Measurements from ENCODE around the gene LONP1.

Gene LONP1

DNA sequence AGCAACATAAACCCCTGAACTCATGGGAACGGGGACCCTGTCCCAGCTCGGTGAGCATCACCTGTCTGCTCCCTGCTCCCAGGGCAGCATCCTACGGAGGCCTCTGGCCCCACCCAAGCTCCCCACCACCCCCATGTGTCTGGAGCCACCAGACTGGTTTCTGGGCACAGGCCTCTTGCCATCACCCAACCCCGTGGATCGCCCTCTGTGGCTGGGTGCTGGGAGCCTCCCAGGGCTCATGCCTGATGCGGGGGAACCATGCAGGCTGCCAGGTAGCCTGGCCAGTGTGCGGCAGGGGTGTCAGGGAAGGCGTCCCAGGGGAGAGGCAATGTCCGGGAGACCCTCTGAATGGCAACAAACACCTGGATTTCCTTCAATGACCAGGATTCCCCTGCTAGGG lies 42.4 kb downstream of the LONP1 start:
- no peak for DNase-seq

DNA sequence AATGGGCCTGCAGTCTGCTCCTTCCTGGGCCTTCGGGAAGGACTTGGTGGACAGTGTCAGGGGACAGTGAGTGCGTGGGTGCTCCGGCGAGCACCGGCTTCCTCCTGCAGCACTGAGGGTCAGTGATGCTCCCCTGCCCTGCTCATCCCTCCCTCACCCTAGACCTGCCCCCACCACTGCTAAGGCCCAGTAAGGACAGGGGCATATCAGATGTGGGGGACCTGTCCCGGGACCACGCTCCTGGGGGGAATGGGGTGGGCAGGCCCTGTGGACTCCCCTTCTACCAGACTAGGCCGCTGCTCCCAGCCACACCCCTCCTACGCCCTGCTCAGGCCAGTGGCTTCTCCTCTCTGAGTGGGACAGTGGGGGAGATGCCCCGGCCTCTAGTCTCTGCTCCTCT lies 42.8 kb downstream of the LONP1 start:
- DNase-seq: no peak

DNA sequence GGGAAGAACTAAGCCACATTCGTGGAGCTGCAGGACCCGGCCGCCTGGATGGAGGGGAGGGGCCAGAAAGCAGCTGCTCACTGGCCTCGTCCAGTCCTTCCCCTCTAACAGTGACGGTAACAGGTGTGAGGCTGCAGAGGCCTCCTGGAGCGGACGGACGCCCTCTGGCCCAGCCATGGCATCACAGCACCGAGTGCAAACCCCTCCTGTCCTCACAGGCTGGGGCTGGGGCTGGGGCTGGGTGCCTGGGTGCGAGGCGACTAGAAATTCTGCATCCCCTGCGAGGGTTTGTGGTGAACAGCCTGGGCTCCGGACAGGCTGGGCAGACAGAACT lies 43.2 kb downstream of the LONP1 start:
- DNase-seq: no peak

DNA sequence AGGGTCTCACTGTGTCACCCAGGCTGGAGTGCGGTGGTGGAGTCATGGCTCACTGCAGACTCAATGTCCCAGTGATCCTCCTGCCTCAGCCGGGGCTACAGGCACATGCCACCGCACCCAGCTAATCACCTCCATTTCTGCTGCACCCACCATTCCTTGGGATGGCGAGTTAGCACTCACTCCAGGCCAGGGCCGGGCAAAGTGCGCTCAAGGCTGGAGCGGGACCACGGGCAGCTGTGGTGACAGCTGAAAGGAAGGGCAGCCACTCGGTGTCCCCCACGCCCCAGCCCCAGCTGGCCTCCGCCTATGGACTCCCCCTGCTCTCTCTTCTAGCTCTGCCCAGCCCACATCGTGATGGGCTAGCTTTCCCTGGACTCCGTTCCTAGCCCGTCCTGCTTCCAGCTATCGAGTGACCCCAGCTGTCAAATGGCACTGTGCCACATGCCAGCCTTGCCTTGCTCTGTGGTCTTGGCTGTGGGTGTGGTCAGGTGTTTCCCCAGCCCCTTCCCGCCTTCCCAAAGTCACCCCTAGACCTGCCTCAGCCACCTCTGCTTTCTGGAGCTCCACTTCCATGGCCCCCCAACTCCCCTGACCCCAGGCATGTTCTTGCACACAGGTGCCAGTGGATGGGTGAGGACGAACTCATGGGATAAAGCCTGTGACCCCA lies 43.7 kb downstream of the LONP1 start:
- no peak for DNase-seq

DNA sequence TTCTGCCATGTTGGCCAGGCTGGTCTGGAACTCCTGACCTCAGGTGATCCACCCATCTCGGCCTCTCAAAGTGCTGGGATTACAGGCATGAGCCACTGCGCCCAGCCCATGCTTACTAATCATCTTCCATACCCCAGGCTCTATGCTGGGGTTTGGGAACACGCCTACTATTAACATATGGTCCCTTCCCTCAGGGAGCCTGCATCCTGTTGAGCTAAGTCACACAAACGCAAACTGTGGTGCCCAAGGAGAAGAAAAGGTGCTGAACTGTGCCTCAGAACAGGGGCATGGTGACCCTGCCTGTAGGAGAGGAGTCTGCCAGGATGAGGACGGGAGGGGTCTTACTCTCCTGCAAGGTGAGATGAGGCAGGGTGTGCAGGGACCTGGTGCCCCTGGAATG lies 45.2 kb downstream of the LONP1 start:
- no peak for DNase-seq

DNA sequence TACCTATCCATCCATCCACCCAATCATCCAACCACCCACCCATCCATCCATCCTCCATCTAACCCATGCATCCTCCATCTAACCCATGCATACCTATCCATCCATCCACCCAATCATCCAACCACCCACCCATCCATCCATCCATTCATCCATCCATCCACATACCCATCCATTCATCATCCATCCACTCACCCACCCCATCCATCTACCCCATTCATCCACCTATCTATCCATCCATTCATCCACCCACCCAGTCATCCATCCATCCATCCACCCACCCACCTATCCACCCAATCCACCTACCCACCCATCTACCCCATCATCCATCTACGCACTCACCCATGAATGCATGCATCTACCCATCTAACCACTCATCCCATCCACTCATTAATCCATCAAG lies 46.2 kb downstream of the LONP1 start:
- DNase-seq: no peak

DNA sequence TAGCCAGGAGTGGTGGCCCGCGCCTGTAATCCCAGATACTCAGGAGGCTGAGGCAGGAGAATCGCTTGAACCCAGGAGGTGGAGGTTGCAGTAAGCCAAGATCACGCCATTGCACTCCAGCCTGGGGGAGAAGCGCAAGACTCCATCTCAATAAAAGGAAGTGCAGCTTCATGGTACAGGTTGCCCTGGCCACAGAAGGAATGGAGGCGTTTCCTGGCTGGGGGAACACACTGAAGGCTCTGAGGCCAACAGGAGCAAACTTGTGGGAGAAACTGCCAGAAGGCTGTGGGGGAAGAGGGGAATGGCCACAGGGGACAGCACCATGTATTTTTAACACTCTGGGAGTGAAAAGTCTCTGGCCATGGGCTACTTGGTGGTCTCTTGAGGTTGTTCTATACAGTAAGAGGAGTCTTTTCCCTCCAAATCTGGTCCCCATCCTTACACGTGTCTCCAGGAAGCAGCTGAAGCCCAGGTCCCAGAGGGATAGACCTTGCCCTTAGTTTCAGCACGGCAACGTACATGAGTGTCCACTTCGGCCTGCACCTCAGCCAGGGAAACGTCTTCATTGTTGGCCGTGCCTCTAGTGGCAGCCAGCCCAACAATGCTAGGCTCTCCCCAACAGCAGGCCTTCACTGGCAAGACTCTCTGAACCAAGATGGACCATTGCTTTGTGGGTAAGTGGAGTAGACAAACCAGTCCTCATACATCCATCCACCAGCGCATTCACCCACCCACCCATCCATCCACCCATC lies 47.1 kb downstream of the LONP1 start:
- DNase-seq: no peak

DNA sequence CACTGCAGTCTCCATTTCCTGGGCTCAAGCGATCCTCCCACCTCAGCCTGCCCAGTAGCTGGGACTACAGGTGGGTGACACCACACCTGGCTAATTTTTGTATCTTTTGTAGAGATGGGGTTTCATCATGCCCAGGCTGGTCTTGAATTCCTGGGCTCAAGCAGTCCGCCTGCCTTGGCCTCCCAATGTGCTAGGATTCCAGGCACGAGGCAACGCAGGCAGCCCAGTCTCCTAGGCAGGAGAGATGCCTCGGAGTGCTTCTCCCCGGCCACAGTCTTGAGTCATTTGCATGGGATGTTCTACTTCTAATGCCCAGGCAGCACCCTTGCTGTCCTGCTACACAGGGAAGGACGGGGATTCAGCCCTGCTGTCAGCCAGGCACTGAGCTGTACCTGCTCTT lies 48.3 kb downstream of the LONP1 start:
- no peak for DNase-seq

DNA sequence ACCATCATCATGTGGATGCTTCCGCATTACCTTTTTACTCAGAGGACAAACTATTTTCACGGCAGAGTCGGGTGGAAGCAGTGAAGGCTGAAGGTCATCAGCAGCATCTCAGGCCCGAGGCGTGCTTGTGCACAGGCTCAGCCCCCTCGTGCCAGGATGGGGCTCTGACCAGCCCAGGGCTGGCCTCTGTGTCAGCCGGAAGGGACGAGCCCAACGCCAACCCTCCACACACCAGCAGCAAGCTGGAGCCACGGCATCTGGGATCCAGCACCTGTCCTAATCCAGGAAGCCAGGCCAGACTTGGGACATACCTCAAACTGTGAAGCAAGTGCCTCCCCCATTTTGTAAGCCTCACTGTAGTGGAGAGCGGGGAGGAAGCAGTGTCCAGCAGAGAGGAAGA lies 50.7 kb downstream of the LONP1 start:
- DNase-seq: no peak

DNA sequence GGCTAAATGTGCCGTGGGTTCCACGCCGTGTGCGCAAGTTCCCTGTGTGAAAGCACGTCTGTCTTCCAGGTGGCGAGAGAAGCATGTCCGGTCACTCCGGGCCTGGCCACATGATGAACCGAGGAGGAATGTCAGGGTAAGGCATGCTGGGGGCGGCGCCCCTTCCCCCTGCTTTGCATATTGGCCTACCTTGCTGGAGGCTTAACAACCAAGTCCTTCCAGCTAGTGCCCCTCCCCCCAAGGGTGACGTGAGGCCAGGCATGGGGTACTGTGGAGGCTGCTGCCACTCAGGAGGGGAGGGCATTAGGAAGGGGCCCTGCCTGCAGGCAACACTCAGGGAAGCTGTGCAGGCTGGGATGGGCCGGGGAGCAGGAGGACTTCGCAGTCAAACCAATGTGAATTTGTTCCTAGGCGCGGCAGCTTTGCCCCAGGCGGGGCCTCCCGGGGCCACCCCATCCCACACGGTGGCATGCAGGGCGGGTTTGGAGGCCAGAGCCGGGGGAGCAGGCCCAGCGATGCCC lies 52.1 kb downstream of the LONP1 start:
- DNase-seq: no peak

DNA sequence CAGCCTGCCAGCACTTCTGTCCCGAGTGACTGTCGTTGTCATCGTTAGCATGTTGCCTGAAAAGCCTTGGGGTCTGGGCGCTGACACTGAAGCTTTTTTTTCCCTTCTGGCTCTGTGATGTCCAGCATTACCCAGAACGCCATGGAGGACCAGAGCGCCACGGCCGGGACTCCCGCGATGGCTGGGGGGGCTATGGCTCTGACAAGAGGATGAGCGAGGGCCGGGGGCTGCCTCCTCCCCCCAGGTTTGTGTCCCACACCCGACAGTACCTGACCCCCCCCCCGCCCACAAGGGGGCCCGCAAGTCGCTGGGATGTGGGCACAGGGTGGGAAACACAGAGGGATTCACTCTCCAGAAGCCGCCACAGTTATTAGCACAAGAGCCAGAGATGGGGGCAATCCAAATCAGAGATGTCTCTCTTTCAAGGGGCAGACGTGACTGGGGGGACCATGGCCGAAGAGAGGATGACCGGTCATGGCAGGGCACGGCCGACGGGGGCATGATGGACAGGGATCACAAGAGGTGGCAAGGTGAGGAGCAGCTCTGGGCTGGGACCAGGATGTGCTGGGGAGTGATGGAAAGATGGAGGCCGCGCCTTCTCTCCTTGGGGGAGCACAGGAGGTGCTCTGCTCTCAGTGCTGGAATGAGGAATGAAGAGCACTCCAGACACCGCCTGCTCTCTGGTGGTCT lies 52.9 kb downstream of the LONP1 start:
- no peak for DNase-seq

DNA sequence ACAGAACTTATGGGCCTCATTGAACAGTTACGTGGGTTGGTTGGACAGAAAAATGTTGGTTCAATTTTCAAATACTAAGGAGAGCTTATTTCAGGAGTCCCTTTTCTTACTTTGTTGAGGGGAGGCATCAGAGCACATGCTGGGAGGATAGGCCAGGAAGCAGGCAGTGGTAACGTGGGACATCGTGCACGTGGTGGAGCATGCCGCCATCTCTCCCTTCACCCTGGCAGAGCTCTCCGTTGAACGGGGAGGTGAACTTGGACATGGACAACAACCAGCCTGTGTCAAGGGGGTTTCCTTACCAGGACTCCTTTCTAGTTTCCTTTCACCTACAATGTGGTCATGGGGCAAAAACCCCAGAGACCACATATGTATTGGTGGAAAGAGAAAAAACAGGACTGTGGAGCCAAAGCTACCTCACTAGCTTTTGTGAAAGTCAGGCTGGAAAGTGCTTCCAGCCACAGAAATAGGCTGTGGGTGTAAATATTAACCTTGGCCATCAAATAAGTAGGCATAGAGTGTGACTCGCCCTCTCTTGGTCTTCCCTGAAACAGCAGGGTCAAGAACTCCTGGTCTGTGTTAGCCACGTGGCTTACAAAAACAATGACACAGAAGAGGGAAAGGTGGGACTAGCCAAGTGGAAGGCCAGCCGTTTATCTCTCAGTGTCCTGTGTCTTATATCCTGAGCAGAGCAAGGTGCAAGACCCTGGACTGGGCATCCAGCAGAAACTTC lies 54.0 kb downstream of the LONP1 start:
- DNase-seq: no peak

DNA sequence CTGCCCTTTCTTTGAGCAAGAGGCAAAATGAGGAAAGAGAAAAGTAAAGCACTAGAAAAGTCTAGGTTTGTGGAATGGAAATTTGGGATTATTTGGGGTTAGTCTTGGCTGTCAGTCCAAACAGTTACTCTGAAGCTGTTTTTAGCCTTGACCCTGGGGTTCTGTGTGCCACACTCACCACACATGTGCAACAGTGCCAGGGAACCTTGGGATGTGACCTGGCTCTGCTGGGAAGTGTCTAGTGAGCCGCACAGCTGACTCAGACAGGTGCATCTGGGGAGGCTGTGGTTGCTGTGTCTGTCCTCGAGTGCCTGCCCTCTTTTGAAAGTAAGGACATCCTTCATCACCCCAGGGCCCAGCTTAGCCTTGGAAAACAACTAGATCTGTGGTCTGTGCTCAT lies 55.4 kb downstream of the LONP1 start:
- no peak for DNase-seq

DNA sequence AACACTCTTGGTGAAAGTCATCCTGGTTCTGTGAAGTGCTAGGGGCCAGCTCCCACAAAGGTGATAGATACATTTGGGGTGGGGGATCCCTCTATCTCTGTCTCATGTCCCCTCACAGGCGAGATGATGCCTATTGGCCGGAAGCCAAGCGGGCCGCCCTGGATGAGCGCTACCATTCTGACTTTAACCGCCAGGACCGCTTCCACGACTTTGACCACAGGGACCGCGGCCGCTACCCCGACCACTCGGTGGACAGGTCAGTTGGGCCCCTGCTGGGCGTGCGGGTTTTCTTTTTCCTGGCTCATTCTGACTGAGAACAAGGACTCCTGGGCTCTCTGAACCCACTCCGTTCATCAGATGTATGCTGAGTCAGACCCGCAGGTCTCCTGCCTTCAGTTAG lies 56.0 kb downstream of the LONP1 start:
- no peak for DNase-seq

DNA sequence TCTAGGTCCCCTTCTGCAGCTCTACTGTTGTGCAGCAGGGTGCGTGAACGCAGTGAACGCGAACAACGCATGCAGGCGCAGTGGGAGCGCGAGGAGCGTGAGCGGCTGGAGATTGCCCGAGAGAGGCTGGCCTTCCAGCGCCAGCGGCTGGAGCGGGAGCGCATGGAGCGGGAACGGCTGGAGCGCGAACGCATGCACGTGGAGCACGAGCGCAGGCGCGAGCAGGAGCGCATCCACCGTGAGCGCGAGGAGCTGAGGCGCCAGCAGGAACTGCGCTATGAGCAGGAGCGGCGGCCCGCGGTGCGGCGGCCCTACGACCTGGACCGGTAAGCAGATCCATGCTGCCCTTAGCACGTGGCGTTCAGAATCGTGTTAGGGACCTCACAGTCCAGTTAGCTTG lies 58.5 kb downstream of the LONP1 start:
- DNase-seq: no peak

DNA sequence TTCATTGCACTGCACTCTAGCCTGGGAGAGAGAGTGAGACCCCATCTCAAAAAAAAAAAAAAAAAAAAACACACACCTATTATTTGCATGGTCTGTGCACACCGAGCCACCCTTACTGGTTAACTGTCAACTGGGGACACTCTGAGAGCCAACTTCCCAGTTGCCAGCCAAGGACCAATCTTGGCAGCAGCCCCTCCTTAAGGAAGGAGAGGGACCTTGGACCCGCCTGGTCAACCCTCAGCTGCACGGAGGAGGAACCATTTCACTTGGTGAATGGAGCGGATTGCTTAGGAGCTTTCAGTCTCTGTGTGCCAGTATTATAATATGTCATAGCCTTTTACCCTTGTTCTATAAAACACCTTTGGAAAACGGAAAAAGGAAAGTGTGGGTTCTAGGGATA lies 64.5 kb downstream of the LONP1 start:
- DNase-seq: no peak

DNA sequence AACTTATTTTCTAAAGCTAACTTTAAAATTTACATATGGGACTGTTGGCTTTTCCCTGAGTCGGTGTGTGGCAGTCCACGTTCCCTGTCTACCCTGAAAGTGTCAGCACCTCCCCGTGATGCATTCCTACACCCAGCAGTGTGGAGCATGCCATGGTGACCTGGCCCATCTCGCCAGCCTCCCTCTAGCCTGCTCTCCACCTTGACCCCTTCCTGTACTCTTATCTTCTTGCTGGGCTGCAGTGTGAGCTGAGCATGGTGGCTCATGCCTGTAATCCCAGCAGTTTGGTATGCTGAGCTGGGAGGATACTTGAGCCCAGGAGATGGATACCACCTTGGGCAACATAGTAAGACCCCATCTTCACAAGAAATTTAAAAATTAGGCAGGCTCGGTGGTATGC lies 65.0 kb downstream of the LONP1 start:
- DNase-seq: no peak

DNA sequence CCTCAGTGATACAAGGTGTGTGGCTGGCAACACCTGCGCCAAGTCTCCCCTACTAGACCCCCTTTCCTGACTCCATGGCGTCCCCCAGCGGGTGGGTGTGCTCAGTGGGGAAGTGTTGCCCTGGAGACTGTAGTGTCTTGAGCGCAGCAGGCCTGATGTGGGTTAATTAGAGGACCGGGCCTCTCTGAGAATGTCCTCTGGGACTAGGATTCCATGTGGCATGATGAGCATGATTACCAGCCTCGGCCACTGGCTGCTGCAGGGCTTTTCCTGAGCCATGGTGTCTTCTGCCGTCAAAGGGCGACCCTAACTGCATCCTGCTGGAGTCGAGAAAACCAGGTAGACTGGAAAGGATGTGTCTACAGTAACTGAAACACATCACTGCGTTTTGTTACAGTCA lies 67.7 kb downstream of the LONP1 start:
- DNase-seq: no peak

DNA sequence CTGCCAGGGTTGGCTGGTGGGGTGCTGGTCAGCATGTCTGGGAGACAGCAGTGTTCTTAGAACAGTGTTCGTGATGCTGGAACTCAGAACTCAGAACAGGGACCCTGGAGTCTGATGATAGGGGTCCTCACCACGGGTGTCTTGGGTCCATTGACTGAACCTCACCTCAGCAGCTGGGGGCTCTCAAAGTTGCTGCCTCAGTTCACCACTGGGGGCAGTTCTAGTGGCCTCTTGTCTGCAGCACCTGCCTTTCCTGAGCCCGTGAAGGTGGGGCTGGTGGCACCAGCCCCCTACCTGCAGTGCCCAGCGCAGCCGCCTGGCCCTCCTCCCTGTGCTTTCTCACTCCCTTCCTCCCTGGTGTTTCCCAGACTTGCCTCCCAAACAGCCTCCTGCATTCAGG lies 68.6 kb downstream of the LONP1 start:
- DNase-seq: no peak

DNA sequence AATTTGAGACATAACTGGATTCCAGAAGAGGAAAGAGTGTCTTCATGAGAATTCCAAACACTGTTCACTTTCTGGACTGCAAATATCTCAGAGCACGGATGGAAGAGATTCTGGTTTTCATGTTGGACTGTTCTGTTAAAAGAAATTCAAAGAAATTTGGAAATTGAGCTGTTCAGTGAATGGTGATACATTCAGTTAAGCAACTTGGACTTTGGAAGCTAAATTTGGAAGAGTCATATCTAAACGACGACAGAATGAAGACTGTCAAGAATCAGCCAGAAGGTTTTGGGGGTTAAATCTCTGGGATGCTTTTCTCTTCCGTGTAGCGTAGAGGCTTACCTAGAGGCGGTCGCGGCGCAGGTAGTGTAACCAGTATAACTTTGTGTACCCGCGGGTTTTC lies 71.5 kb downstream of the LONP1 start:
- no peak for DNase-seq

DNA sequence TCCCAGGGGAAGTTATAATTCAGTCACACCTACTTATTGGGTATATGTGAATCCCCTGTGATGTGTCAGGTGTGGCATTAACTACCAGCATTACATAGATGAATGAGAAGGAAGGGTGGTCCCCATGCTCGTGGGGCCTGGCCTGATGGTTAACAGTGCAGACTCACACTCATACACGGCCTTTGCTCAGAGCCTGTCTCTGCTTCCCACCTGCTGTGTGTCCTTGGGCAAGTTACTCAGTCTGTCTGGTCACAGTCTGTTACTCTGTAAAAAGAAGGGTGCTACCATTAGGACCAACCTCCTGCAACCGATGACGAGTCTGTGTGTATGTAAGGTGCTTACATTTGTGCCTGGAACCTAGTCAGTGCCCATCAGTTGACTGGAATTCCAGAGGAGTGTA lies 73.2 kb downstream of the LONP1 start:
- no peak for DNase-seq

DNA sequence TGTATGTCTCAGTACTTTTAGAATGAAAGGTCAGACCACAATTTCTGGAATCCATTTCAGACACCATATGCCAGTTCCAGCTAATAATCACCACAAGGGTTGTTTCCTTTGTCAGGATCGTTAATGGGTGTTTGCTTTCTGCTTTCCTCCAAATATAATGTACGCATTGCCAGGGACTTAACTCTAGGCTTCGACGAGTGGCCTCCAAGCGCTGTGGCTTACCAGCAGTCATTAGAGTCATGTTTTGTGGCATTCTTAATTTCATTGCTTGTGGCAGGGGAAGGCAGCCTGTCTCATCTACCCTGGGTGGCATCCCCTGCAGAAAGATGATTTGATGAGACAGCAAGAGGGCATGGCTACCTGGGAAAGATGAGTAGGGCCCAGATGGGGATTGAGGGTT lies 74.5 kb downstream of the LONP1 start:
- DNase-seq: no peak

DNA sequence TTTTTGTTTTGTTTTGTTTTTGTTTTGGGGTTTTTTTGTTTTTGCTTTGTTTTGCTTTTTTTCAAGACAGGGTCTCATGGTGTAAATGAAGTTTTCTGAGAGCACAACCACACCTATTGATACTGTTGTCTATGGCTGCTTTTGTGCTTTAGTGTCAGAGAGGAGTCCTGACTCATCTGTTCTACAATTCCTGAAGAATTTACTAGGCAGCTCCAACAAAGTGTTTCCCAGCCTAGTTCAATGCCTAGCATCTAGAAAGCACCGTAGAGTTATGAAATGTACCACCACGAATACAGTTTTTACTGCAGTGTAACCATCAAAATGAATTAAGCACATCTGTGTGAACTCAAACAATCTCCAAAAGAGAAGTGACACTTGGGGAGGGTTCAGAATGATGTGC lies 75.9 kb downstream of the LONP1 start:
- DNase-seq: no peak

DNA sequence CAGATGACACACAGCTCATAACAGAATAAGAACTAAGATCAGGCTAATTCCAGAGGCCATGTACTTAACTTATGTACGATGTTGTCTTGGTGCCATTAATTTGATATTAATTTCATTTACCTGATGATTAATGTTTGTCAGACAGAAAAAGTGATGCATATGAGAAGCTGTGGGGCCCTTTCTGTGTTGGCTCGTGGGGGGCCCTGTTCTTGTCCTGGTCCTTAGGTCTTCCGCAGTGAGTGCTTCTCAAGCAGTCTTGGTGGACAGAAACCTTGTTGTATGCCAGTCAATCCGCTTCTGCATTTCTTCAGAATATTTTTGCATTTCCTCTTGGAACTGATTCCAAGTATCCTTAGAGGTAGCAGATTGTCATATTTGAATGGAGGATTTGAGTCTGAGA lies 76.9 kb downstream of the LONP1 start:
- no peak for DNase-seq
